Stimulated activated memory B cell treated with anti-CD40 and anti-IgM and Interleukin-4, amounts not matched to agents 10 μg/mL and 1 μg/mL and 100 μg/mL, for 72 hours (primary cell): ENCODE measurements around the gene CCRL2.
"Not testable (repeated sequence)": the region's sequence is repeated elsewhere in the genome, so short reads cannot be mapped to it uniquely, and the experiment has no call there.

ENCODE experiments used
- ATAC-seq: fragments of 150-1000 bp; cut with Tn5 transposase; 2 replicates; pipeline ENCODE4 v1.10.0; 2021
- H3K27ac Mint-ChIP-seq: one replicate; pipeline ENCODE4 v1.8.0; 2022; ENCODE audit warnings: mild to moderate bottlenecking, mixed read lengths
- H3K27me3 Mint-ChIP-seq: one replicate; pipeline ENCODE4 v1.8.0; 2022; ENCODE audit warnings: mixed read lengths
- H3K36me3 Mint-ChIP-seq: one replicate; pipeline ENCODE4 v1.8.0; 2022; ENCODE audit warnings: mixed read lengths
- H3K4me1 Mint-ChIP-seq: one replicate; pipeline ENCODE4 v1.8.0; 2022; ENCODE audit warnings: mixed read lengths
- H3K4me3 Mint-ChIP-seq: one replicate; pipeline ENCODE4 v1.8.0; 2022; ENCODE audit warnings: mild to moderate bottlenecking, moderate library complexity, mixed read lengths
- H3K9me3 Mint-ChIP-seq: one replicate; pipeline ENCODE4 v1.8.0; 2022; ENCODE audit warnings: mixed read lengths

Gene CCRL2

GRCh38 chr3:46372492-46373359, 34.3 kb upstream of the CCRL2 start:
- peaks cover 9% of the 10 kb centered on the region for H3K4me1 Mint-ChIP-seq
- H3K36me3 Mint-ChIP-seq, result no peaks in the 10 kb centered on the region
- no peaks in the 10 kb centered on the region for H3K27me3 Mint-ChIP-seq
- no peaks in the 10 kb centered on the region for H3K9me3 Mint-ChIP-seq
- no peak overlapping the region for H3K4me3 Mint-ChIP-seq
- H3K27ac Mint-ChIP-seq, result no peak overlapping the region
- ATAC-seq, result no peak

DNA sequence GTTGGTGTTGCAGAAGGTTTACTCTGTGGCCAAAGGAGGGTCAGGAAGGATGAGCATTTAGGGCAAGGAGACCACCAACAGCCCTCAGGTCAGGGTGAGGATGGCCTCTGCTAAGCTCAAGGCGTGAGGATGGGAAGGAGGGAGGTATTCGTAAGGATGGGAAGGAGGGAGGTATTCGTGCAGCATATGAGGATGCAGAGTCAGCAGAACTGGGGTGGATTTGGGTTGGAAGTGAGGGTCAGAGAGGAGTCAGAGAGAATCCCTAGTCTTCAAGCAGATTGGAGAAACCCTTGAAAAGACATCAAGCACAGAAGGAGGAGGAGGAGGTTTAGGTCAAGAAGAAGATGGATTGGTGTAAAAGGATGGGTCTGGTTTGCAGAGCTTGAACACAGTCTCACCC, 32.3 kb upstream of the CCRL2 start:
- Mint-ChIP-seq H3K27ac (no peak overlapping the region), H3K4me1 (peaks cover 7% of the 10 kb centered on the region), H3K27me3 (no peaks in the 10 kb centered on the region), H3K4me3 (no peak overlapping the region), H3K9me3 (no peaks in the 10 kb centered on the region), H3K36me3 (no peaks in the 10 kb centered on the region)
- ATAC-seq, result no peak

- no peak overlapping the region for H3K4me3 Mint-ChIP-seq
- peaks cover 11% of the 10 kb centered on the region for H3K4me1 Mint-ChIP-seq
- no peaks in the 10 kb centered on the region for H3K27me3 Mint-ChIP-seq
- no peak for ATAC-seq
- no peaks in the 10 kb centered on the region for H3K9me3 Mint-ChIP-seq
- no peak overlapping the region for H3K27ac Mint-ChIP-seq
- H3K36me3 Mint-ChIP-seq, result no peaks in the 10 kb centered on the region
Observed at GRCh38 chr3:46375218-46375617, 31.8 kb upstream of the CCRL2 start.

DNA sequence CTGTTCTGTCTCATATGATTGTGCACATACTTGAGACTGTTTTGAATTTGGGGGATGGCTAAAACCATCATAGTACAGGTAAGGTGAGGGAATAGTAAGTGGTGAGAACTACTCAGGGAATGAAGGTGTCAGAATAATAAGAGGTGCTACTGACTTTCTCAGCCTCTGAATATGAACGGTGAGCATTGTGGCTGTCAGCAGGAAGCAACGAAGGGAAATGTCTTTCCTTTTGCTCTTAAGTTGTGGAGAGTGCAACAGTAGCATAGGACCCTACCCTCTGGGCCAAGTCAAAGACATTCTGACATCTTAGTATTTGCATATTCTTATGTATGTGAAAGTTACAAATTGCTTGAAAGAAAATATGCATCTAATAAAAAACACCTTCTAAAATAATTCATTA, 31.2 kb upstream of the CCRL2 start:
- no peaks in the 10 kb centered on the region for H3K36me3 Mint-ChIP-seq
- no peaks in the 10 kb centered on the region for H3K27me3 Mint-ChIP-seq
- no peaks in the 10 kb centered on the region for H3K9me3 Mint-ChIP-seq
- no peak for ATAC-seq
- peaks cover 17% of the 10 kb centered on the region for H3K4me1 Mint-ChIP-seq
- H3K4me3 Mint-ChIP-seq, result no peak overlapping the region
- H3K27ac Mint-ChIP-seq, result no peak overlapping the region

GRCh38 chr3:46378426-46378942, 28.6 kb upstream of the CCRL2 start:
- peaks cover 30% of the 10 kb centered on the region for H3K4me1 Mint-ChIP-seq
- ATAC-seq, result peak; percentile 63
- no peak overlapping the region for H3K4me3 Mint-ChIP-seq
- H3K27ac Mint-ChIP-seq, result no peak overlapping the region
- H3K9me3 Mint-ChIP-seq, result no peaks in the 10 kb centered on the region
- no peaks in the 10 kb centered on the region for H3K27me3 Mint-ChIP-seq
- no peaks in the 10 kb centered on the region for H3K36me3 Mint-ChIP-seq

DNA sequence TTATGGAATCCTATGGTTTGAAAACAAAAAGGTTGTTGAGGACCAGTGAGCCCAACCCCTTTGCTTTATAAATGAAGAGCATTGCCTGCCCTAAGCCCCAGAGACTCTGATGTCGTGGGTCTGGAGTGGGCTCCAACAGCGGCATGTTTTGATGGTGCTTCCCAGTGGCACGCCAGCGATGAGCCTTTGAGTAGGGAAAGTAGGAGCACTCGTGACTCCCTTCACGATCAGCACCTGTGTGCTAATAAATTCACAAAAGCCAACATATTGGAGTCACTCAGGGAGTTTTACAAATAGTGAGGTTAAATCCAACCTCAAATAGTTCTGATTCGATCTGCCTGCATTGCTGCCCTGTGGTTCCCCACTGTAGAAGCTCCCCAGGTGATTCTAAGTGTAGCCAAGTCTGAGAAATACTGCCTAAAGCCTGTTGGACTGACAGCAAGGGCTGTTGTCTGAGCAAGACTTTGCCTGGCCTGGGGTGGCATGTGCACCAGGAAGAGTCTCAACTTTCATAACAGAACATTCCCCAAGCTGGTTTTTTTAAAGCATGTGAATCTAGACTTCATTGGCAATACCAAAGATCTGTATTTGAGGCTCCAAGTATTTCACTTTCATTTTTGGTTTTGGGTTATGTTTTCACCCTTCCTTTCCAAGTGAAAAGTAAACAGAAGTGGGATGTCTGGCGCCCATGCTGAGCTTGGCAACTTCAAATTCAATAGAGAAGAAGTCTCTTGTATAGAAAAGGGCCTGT, 26.4 kb upstream of the CCRL2 start:
- ATAC-seq, result no peak
- H3K4me1 Mint-ChIP-seq, result peaks cover 46% of the 10 kb centered on the region
- H3K9me3 Mint-ChIP-seq, result no peaks in the 10 kb centered on the region
- peak overlapping the region; percentile 24 for H3K27ac Mint-ChIP-seq
- H3K27me3 Mint-ChIP-seq, result no peaks in the 10 kb centered on the region
- no peak overlapping the region for H3K4me3 Mint-ChIP-seq
- no peaks in the 10 kb centered on the region for H3K36me3 Mint-ChIP-seq

DNA sequence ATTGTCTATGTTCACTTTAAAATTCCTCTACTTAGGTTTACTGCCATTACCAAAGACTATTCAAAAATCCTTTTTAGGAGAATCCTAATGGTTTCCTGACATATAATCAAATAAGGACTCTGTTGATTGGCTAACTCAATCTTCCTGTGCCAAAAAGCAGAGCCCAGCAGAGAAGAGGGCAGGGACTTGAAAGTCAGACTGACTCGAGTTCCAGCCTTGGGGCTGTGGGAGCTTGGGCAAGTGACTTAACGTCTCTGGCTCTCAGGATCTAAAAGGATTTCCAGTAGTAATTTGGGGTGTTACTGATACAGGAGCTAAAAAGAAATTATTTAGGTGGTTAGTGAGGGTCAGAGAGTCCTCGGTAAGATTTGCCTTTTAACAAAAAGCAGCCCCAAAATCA, 25.4 kb upstream of the CCRL2 start:
- ATAC-seq, result no peak
- no peaks in the 10 kb centered on the region for H3K36me3 Mint-ChIP-seq

DNA sequence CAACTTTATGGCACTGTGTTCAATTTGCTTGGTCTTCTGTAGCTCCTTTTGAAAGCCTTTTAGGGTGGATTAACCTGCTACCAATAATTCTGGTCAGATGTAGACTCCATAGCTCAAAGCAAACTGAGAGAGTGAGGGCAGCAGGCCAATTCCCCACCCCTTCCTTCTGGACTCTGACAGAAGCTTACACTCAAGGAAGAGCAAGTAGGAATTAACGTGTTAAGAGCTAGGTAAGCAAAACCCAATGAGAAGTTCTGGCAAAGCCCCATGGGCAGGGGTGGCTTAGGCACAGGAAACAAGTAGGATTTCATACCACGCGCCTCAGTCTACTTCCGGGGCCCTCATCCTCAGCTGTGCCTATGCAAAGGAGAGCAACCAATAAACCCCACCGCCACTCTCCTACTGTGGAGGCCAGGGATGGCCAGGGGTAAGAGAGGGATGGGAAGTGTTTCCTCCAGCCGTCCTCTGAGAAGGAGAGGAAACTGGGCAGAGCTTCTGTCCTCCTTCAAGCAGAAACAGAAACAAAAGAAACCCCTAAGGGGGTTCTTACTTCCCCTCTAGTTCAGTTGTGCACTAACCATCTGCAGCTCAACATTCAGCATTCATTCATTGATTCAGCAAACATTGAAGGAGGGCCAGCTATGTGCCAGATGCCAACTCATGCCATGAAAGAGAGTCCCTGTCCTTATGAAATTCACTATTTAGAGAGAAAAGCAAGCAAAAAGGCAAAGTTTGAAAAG, 23.7 kb upstream of the CCRL2 start:
- peak; percentile 88 for ATAC-seq
- Mint-ChIP-seq H3K27me3 (no peaks in the 10 kb centered on the region), H3K4me1 (peaks cover 48% of the 10 kb centered on the region), H3K36me3 (no peaks in the 10 kb centered on the region), H3K4me3 (peak overlapping the region; percentile 39), H3K9me3 (no peaks in the 10 kb centered on the region), H3K27ac (peak overlapping the region; percentile 82)

More for the DNA sequence above, 25.4 kb upstream of the CCRL2 start:
- Mint-ChIP-seq H3K4me3 (no peak overlapping the region), H3K27ac (peak overlapping the region; percentile 24), H3K27me3 (no peaks in the 10 kb centered on the region), H3K4me1 (peaks cover 52% of the 10 kb centered on the region), H3K9me3 (no peaks in the 10 kb centered on the region)

DNA sequence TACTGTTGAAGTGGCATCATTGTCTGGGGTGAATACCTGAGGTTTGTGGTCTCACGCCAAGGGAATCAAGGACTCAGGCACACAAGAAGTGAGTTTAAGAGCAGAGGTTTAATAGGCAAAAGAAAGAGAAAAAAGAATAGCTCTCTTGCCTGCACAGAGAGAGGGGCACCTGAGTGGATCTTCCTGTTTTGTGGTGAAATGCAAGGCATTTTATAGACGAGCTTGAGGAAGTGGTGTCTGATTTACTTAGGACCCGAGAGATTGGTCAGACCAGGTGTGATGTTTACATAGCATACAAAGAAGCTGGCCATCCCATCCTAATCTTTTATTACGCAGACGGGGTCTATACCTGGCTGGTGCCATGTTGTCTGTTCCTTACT, 23.1 kb upstream of the CCRL2 start:
- Mint-ChIP-seq H3K27me3 (no peaks in the 10 kb centered on the region), H3K36me3 (no peaks in the 10 kb centered on the region), H3K4me3 (peak overlapping the region; percentile 39), H3K9me3 (no peaks in the 10 kb centered on the region), H3K27ac (peak overlapping the region; percentile 82), H3K4me1 (peaks cover 46% of the 10 kb centered on the region)
- ATAC-seq, result peak; percentile 66

- Mint-ChIP-seq H3K36me3 (no peaks in the 10 kb centered on the region), H3K4me3 (no peak overlapping the region), H3K9me3 (no peaks in the 10 kb centered on the region), H3K27me3 (no peaks in the 10 kb centered on the region), H3K4me1 (peaks cover 31% of the 10 kb centered on the region), H3K27ac (no peak overlapping the region)
- ATAC-seq, result no peak
Observed at GRCh38 chr3:46386205-46386604, 20.9 kb upstream of the CCRL2 start.

DNA sequence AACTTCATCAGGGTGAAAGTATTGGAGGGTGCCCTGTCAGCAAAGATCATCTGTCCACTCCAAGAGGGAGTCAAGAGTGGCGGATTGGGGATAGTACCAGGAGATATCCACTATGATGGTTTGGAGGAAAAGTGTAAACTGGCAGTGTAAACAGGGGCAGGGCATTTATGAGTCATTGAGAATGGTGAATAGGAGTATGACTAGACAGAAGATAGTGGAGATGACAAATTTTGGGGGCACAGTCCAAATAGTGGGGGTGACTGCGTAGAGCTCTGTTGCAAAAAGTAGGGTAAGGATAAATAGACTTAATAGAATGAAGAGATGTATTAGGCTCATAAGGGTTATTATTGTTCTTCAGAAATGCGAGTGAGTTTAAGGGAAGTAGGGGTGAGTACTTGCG, 18.2 kb upstream of the CCRL2 start:
- H3K4me3 Mint-ChIP-seq, H3K9me3 Mint-ChIP-seq, H3K27me3 Mint-ChIP-seq, ATAC-seq, H3K36me3 Mint-ChIP-seq, H3K27ac Mint-ChIP-seq: not testable (repeated sequence)
- H3K4me1 Mint-ChIP-seq, result peaks cover 19% of the 10 kb centered on the region

DNA sequence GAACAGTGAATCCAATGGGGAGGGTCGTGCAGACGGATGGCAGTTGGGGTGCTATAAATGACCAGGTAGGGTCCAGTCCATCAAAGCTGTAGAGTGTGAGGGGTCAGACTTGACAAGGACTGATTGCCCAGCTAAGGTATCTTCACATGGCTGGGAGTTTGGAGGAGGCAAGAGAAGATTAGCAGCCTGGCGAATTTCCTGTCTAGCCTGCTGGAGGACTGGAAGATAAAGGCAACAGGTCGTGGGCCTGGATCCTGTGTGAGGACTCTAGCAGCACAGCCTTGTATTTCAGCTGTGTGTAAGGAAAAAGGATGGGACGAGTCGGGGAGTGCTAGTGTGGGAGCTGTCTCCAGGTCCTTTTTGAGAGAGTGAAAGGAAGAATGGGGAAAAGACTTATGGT, 17.8 kb upstream of the CCRL2 start:
- H3K4me1 Mint-ChIP-seq, result peaks cover 14% of the 10 kb centered on the region
- no peaks in the 10 kb centered on the region for H3K9me3 Mint-ChIP-seq
- H3K36me3 Mint-ChIP-seq, result no peaks in the 10 kb centered on the region
- H3K27me3 Mint-ChIP-seq, result no peaks in the 10 kb centered on the region
- H3K27ac Mint-ChIP-seq, result no peak overlapping the region
- ATAC-seq, result no peak
- no peak overlapping the region for H3K4me3 Mint-ChIP-seq

DNA sequence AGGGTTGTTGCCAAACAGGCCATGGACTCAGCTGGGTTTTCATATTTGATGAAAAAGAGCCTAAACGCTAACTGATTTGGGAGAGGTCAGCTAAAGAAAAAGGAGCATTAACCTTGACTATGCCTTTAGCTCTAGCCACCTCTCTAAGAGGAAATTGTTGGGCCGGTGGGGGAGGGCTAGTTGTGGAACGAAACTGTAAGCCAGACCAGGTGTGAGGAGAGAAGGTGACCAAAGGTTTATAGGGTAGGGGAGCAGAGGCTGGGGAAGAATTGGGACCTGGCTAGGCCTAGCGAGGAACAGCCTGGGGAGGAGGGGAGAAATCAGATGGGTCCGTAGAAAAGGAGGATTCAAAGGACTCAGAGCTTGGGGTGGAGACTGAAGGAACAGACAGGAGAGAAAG, 15.5 kb upstream of the CCRL2 start:
- peaks cover 16% of the 10 kb centered on the region for H3K4me1 Mint-ChIP-seq
- H3K4me3 Mint-ChIP-seq, H3K36me3 Mint-ChIP-seq, ATAC-seq, H3K27ac Mint-ChIP-seq, H3K27me3 Mint-ChIP-seq, H3K9me3 Mint-ChIP-seq: not testable (repeated sequence)

DNA sequence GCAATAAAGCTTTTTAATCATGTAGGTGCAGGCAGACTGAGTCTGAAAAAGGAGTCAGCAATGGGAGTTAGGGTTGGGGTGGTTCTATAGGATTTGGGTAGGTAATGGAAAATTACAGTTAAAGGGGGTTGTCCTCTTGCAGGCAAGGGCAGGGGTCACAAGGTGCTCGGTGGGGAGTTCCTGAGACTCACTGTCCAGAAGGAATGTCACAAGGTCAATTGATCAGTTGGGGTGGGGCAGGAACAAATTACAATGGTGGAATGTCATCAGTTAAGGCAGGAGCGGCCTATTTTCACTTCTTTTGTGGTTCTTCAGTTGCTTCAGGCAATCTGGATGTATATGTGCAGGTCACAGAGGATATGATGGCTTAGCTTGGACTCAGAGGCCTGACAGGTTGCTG, 14.0 kb upstream of the CCRL2 start:
- no peak for ATAC-seq
- no peak overlapping the region for H3K27ac Mint-ChIP-seq

More for the DNA sequence above, 14.0 kb upstream of the CCRL2 start:
- Mint-ChIP-seq H3K9me3 (no peaks in the 10 kb centered on the region), H3K4me3 (no peak overlapping the region), H3K36me3 (no peaks in the 10 kb centered on the region), H3K27me3 (no peaks in the 10 kb centered on the region), H3K4me1 (peaks cover 23% of the 10 kb centered on the region)
